Fibroblast of lung (primary cell): Measurements from ENCODE around the gene FLNA.

Experiments
- CTCF ChIP-seq, 2 donors: IDR thresholded peaks in 1 of 2; conservative IDR thresholded peaks in 1 of 2; 1 replicate in 1 of 2; 2 replicates in 1 of 2; pipeline ENCODE4 v1.5.1; 2011 to 2012; ENCODE audit warnings: low read length in 2 of 2, control low read depth in 1 of 2, inconsistent platforms in 1 of 2, low read depth in 1 of 2, mild to moderate bottlenecking in 1 of 2
- EZH2 ChIP-seq: IDR thresholded peaks from 2 replicates; pipeline ENCODE4 v1.5.1; 2012; ENCODE audit warnings: low read length, control low read depth, mild to moderate bottlenecking; ENCODE audit errors: missing control alignments

- TF ChIP-seq CTCF (conservative IDR thresholded peaks at IDR 0.05 in 1 of 2, IDR thresholded peaks at IDR 0.05 in 1 of 2; ENCODE audit: low read depth in 1 of 2, low read length in 2 of 2) (no peak), EZH2 (no peak)
Observed at GRCh38 chrX:154408659-154409221, 34.3 kb upstream of the FLNA start.
